ENCODE results near the gene TMEM94.

Gene TMEM94

GRCh38 chr17:75456039-75456416 lies 407 bp upstream of the TMEM94 start:
- TF ChIP-seq ZNF660 (tag by site-specific recombination; IDR thresholded peaks at IDR 0.05): peak; percentile 21; the same call in 1 of the 2 replicates
- peak; percentile 95; the same call in 1 of the 2 replicates for TF ChIP-seq PRDM4 (tag by site-specific recombination; IDR thresholded peaks at IDR 0.05)
- no peak for TF ChIP-seq PRDM1 (tag by site-specific recombination; IDR thresholded peaks at IDR 0.05)
- TF ChIP-seq PRDM6 (tag by site-specific recombination; IDR thresholded peaks at IDR 0.05): 0 out of 2 replicates have a peak, but pooled peaks have one; percentile 41
- Histone ChIP-seq H3K36me3 (ENCODE audit: control insufficient read depth in 2 of 2, insufficient read depth in 1 of 2, low read length in 2 of 2) (no peaks in the 10 kb centered on the region), H3K4me3 (ENCODE audit: low read depth, low read length) (peak overlapping the region; percentile 33), H3K9me3 (ENCODE audit: control insufficient read depth, insufficient read depth, low read depth, low read length) (no peaks in the 10 kb centered on the region), H3K4me1 (ENCODE audit: control insufficient read depth, insufficient read depth, low read length) (peaks cover 20% of the 10 kb centered on the region), H3K27ac (ENCODE audit: extremely low read depth, low read depth, low read length) (peak overlapping the region; percentile 37)
- POLR2A ChIA-PET: interaction anchor here (0.6 to 3.1 kb wide), 26 partner anchors 8 to 583 kb away, joined by 3 to 16 read pairs (median 4); partner anchors contain the start of genes FDXR, GGA3, GRB2 and MIF4GD
- CTCF ChIA-PET: interaction anchor here (0.6 to 1.2 kb wide), 11 partner anchors 9 to 294 kb away, joined by 3 to 4 read pairs (median 3); partner anchors contain the start of genes MIF4GD and TSEN54

- peaks cover 20% of the 10 kb centered on the region for H3K4me1 ChIP-seq (ENCODE audit: control insufficient read depth, insufficient read depth, low read length)
- no peaks in the 10 kb centered on the region; the same call in 1 of the 2 replicates for H3K9me3 ChIP-seq (ENCODE audit: control insufficient read depth, insufficient read depth, low read depth, low read length)
- no peaks in the 10 kb centered on the region; a peak in 1 of 3 replicates for H3K36me3 ChIP-seq (ENCODE audit: control insufficient read depth in 2 of 2, insufficient read depth in 1 of 2, low read length in 2 of 2)
- ChIA-PET CTCF (interaction anchor here (0.6 to 1.2 kb wide), 9 partner anchors 9 to 293 kb away, joined by 3 to 6 read pairs (median 3); no protein-coding TSS in a partner anchor), POLR2A (interaction anchor here (0.5 to 3.1 kb wide), 11 partner anchors 10 to 323 kb away, joined by 3 to 16 read pairs (median 8); partner anchors contain the start of genes GGA3, MRPS7 and NUP85)
- H3K4me3 ChIP-seq (ENCODE audit: low read depth, low read length): peak overlapping the region; percentile 64
- peak overlapping the region; percentile 84 for H3K27ac ChIP-seq (ENCODE audit: extremely low read depth, low read depth, low read length)
- TF ChIP-seq KLF1 (tag by site-specific recombination; IDR thresholded peaks at IDR 0.05): 0 out of 2 replicates have a peak, but pooled peaks have one; percentile 32
- no peak for TF ChIP-seq ZNF398 (tag by site-specific recombination; IDR thresholded peaks at IDR 0.05)
- peak; percentile 90 for TF ChIP-seq ZNF366 (tag by site-specific recombination; conservative IDR thresholded peaks at IDR 0.05)
- TF ChIP-seq ZNF660 (tag by site-specific recombination; IDR thresholded peaks at IDR 0.05): 0 out of 2 replicates have a peak, but pooled peaks have one; percentile 9
- no peak for TF ChIP-seq ZFP37 (tag by site-specific recombination; IDR thresholded peaks at IDR 0.05)
- TF ChIP-seq ZFP69B (tag by site-specific recombination; IDR thresholded peaks at IDR 0.05): peak; percentile 60
- TF ChIP-seq ZNF629 (tag by site-specific recombination; IDR thresholded peaks at IDR 0.05): no peak
- peak; percentile 29 for TF ChIP-seq PRDM10 (tag by site-specific recombination; IDR thresholded peaks at IDR 0.05)
- peak; percentile 46; the same call in 1 of the 2 replicates for TF ChIP-seq KLF17 (tag by site-specific recombination; IDR thresholded peaks at IDR 0.05)
- no peak for TF ChIP-seq ZNF114 (tag by site-specific recombination; IDR thresholded peaks at IDR 0.05)
- TF ChIP-seq ZNF239 (tag by site-specific recombination; IDR thresholded peaks at IDR 0.05): no peak
- no peak for TF ChIP-seq ELK4 (IDR thresholded peaks at IDR 0.05; ENCODE audit: borderline replicate concordance, low read depth, low read length)
- peak; percentile 86 for TF ChIP-seq HIC1 (tag by site-specific recombination; IDR thresholded peaks at IDR 0.05)
- TF ChIP-seq ZNF501 (tag by site-specific recombination; IDR thresholded peaks at IDR 0.05): 0 out of 2 replicates have a peak, but pooled peaks have one; percentile 19
- TF ChIP-seq SP2 (tag by site-specific recombination; IDR thresholded peaks at IDR 0.05): peak; percentile 65
These were observed 716 bp downstream of the TMEM94 start for GRCh38 chr17:75457047-75457654.
